Mammary epithelial cell (primary cell): Measurements from ENCODE around the gene ADCY10.

Experiments used
- CTCF ChIP-seq, 2 donors: IDR thresholded peaks in 1 of 2; conservative IDR thresholded peaks in 1 of 2; 2 replicates each; pipeline ENCODE4 v1.5.1; 2011 to 2012; ENCODE audit warnings: inconsistent platforms in 2 of 2, low read length in 2 of 2, mild to moderate bottlenecking in 2 of 2, control low read depth in 1 of 2, low read depth in 1 of 2; ENCODE audit not compliant: insufficient read depth in 1 of 2; ENCODE audit errors: extremely low read depth in 1 of 2
- EZH2 ChIP-seq: IDR thresholded peaks from 2 replicates; pipeline ENCODE4 v1.6.1; 2012; ENCODE audit warnings: low read length, inconsistent platforms, borderline replicate concordance

- TF ChIP-seq CTCF (conservative IDR thresholded peaks at IDR 0.05 in 1 of 2, IDR thresholded peaks at IDR 0.05 in 1 of 2; ENCODE audit: extremely low read depth in 1 of 2, insufficient read depth in 1 of 2, low read depth in 1 of 2, low read length in 2 of 2) (no peak), EZH2 (no peak)
Measured at GRCh38 chr1:167829868-167830267, 84.1 kb downstream of the ADCY10 start.
